ENCODE measurements around the gene OCA2.

OCA2 gene

DNA sequence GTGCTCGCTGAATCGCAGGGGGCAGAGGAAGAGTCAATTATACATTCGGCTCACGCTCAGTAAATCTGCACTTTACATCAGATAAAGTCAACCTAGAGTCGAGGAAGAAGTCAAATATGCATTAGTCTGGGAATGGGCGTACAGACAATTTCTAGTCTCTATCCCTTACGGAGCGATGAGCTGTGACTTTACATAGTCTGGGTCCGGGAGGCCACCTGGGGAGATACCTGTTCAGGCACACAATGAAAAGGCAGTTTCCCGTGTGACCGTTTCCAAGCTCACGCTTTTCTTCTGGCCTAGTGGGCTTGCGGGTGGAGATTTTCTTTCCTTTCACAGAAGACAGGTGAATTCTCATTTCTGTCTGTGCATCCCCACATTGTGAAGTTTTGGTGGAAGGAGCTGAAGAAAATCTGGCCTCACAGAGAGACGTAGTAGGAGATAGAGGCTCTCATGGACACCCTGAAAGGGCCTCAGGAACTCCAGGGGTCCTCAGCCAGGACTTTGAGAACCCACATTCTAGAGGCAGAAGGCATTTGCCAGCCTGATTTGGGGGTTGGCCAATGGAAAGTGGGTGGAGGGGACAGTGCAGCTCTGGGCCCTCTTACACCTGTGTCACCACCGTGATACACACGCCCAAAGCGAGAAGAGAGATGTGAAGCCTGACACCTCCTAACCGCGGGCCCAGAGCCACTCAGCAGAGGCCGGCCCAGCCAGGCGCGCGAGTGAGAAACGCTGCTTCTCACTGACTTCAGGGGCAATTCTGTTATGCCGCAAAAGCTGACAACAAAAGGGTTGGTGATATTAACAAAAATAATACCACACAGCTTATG is 10.7 kb upstream of the OCA2 start:
- Histone ChIP-seq H3K14ac (ENCODE audit: low read length in 2 of 2) (no peak overlapping the region), H3K79me1 (replicated peaks; ENCODE audit: low read length, poor library complexity, severe bottlenecking) (peaks cover 7% of the 10 kb centered on the region), H2AK5ac (ENCODE audit: low read length, severe bottlenecking) (no peak overlapping the region), H3K4me3 (ENCODE audit: insufficient read depth in 1 of 2, low read depth in 1 of 2, low read length in 2 of 2) (no peak overlapping the region), H4K91ac (ENCODE audit: low read length) (no peak overlapping the region), H3K23ac (ENCODE audit: low read length in 2 of 2) (no peak overlapping the region), H2AFZ (ENCODE audit: low read depth, low read length) (no peak overlapping the region), H3K9ac (ENCODE audit: low read length) (no peak overlapping the region), H3K18ac (ENCODE audit: low read depth in 1 of 2, low read length in 2 of 2) (no peak overlapping the region), H3K36me3 (ENCODE audit: control insufficient read depth in 1 of 2, insufficient read depth in 2 of 2, low read depth in 1 of 2, low read length in 2 of 2) (peaks cover 39 to 41% of the 10 kb centered on the region in 2 experiments), H2BK120ac (ENCODE audit: low read depth, low read length) (no peak overlapping the region), H3K27me3 (ENCODE audit: control insufficient read depth in 1 of 2, insufficient read depth in 1 of 2, low read length in 2 of 2) (peaks cover 7 to 22% of the 10 kb centered on the region in 2 experiments), H3K4me1 (ENCODE audit: control insufficient read depth, insufficient read depth, low read depth, low read length) (peaks cover 27% of the 10 kb centered on the region), H3K4ac (ENCODE audit: low read depth in 1 of 2, low read length in 2 of 2) (no peak overlapping the region), H2BK15ac (ENCODE audit: low read depth, poor library complexity, severe bottlenecking) (no peak overlapping the region), H3K27ac (ENCODE audit: low read length, poor library complexity, severe bottlenecking) (no peak overlapping the region), H3K9me3 (ENCODE audit: control insufficient read depth, low read length) (no peaks in the 10 kb centered on the region), H2BK5ac (ENCODE audit: low read depth, low read length, poor library complexity, severe bottlenecking) (no peak overlapping the region), H3K4me2 (ENCODE audit: low read length, poor library complexity, severe bottlenecking) (no peak overlapping the region), H2BK12ac (ENCODE audit: low read length in 2 of 2) (no peak overlapping the region), H4K8ac (ENCODE audit: low read length) (no peak overlapping the region)
- WGBS: 95% methylated on average over 21 of the region's 25 CpGs
- no peak for DNase-seq

DNA sequence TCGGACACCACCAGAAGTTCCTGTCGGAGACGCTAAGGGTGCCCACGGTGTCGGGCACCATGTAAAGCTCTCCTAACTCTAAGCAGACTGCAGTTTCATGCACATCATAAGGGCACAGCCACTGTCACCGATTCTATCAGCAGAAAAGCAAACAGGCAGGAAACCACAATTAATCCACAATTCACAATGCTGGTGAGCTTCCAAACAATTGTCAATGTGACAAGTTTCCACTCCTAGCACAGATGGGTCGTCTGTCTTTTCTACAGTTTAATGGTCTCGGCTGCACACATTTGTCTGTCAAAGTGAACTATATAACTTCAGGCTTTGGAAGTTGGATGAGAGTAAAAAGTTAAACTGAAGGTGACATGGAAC is 8.8 kb upstream of the OCA2 start:
- Histone ChIP-seq H3K4me3 (ENCODE audit: insufficient read depth in 1 of 2, low read depth in 1 of 2, low read length in 2 of 2) (no peak overlapping the region), H2AK5ac (ENCODE audit: low read length, severe bottlenecking) (no peak overlapping the region), H3K27me3 (ENCODE audit: control insufficient read depth in 1 of 2, insufficient read depth in 1 of 2, low read length in 2 of 2) (peaks cover 7 to 33% of the 10 kb centered on the region in 2 experiments), H2BK12ac (ENCODE audit: low read length in 2 of 2) (no peak overlapping the region), H3K14ac (ENCODE audit: low read length in 2 of 2) (no peak overlapping the region), H2AFZ (ENCODE audit: low read depth, low read length) (no peak overlapping the region), H3K79me1 (replicated peaks; ENCODE audit: low read length, poor library complexity, severe bottlenecking) (peaks cover 2% of the 10 kb centered on the region), H3K18ac (ENCODE audit: low read depth in 1 of 2, low read length in 2 of 2) (no peak overlapping the region), H4K91ac (ENCODE audit: low read length) (no peak overlapping the region), H2BK15ac (ENCODE audit: low read depth, poor library complexity, severe bottlenecking) (no peak overlapping the region), H2BK120ac (ENCODE audit: low read depth, low read length) (no peak overlapping the region), H3K27ac (ENCODE audit: low read length, poor library complexity, severe bottlenecking) (no peak overlapping the region), H3K4me2 (ENCODE audit: low read length, poor library complexity, severe bottlenecking) (no peak overlapping the region), H4K8ac (ENCODE audit: low read length) (peak overlapping the region; percentile 47), H3K4ac (ENCODE audit: low read depth in 1 of 2, low read length in 2 of 2) (no peak overlapping the region), H3K23ac (ENCODE audit: low read length in 2 of 2) (no peak overlapping the region), H3K4me1 (ENCODE audit: control insufficient read depth, insufficient read depth, low read depth, low read length) (peaks cover 22% of the 10 kb centered on the region), H3K36me3 (ENCODE audit: control insufficient read depth in 1 of 2, insufficient read depth in 2 of 2, low read depth in 1 of 2, low read length in 2 of 2) (peaks cover 20 to 21% of the 10 kb centered on the region in 2 experiments), H3K9ac (ENCODE audit: low read length) (no peak overlapping the region), H2BK5ac (ENCODE audit: low read depth, low read length, poor library complexity, severe bottlenecking) (no peak overlapping the region), H3K9me3 (ENCODE audit: control insufficient read depth, low read length) (no peaks in the 10 kb centered on the region)
- 61% methylated on average over 8 of the region's 8 CpGs for WGBS
- no peak for DNase-seq

DNA sequence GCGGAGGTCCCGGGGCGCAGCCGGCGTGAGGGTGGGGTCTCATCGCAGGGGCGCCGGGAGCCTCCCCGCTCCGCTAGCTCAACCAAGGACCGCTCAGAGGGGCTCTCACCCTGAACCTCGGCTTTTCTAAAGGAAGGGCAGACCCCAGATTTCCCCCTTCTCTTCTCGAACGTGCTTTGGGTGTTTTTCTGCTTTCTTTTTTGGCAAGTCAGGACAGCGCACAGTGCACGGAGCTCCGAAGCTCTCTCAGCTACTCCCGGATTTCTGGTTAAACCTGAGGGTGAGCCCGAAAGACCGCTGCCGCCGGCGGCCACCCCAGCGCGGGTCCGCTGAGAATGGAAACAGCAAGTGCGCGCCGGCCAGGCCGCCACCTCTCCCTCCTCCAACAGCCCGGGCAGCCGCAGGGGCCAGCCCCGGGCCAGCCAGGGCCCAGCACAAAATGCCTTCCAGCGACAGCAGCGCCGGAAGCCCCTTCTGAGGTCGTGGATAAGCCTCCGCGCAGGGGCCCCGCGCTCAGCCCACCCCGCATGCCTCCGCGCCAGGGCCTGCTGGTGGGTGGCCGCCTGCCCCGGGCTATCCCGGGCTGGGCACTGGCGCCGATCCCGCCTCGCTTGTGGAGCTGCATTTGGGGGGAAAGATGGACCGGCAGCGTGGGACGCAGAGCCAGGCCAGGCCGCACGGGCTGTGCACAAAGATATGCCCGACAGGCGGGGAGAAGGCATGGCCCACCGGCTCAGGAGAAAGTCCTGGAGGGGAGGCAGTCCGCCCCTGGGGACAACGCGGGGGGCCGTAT is 8.2 kb upstream of the OCA2 start:
- WGBS: 11% methylated on average over 62 of the region's 63 CpGs
- H3K4ac ChIP-seq (ENCODE audit: low read depth in 1 of 2, low read length in 2 of 2): no peak overlapping the region

More for the DNA sequence above, 8.2 kb upstream of the OCA2 start:
- Histone ChIP-seq H3K23ac (ENCODE audit: low read length in 2 of 2) (peak overlapping the region in 1 of 2 experiments; percentile 43), H3K27ac (ENCODE audit: low read length, poor library complexity, severe bottlenecking) (no peak overlapping the region), H3K79me1 (replicated peaks; ENCODE audit: low read length, poor library complexity, severe bottlenecking) (peaks cover under 1% of the 10 kb centered on the region), H3K4me2 (ENCODE audit: low read length, poor library complexity, severe bottlenecking) (peak overlapping the region; percentile 93), H2BK15ac (ENCODE audit: low read depth, poor library complexity, severe bottlenecking) (no peak overlapping the region), H3K4me3 (ENCODE audit: insufficient read depth in 1 of 2, low read depth in 1 of 2, low read length in 2 of 2) (peak overlapping the region; percentile 49 to 79), H3K4me1 (ENCODE audit: control insufficient read depth, insufficient read depth, low read depth, low read length) (peaks cover 22% of the 10 kb centered on the region), H2BK120ac (ENCODE audit: low read depth, low read length) (no peak overlapping the region), H2AK5ac (ENCODE audit: low read length, severe bottlenecking) (no peak overlapping the region), H2AFZ (ENCODE audit: low read depth, low read length) (peak overlapping the region; percentile 32), H3K9me3 (ENCODE audit: control insufficient read depth, low read length) (no peaks in the 10 kb centered on the region), H2BK12ac (ENCODE audit: low read length in 2 of 2) (no peak overlapping the region), H2BK5ac (ENCODE audit: low read depth, low read length, poor library complexity, severe bottlenecking) (no peak overlapping the region), H4K91ac (ENCODE audit: low read length) (no peak overlapping the region), H4K8ac (ENCODE audit: low read length) (peak overlapping the region; percentile 47), H3K9ac (ENCODE audit: low read length) (peak overlapping the region; percentile 57), H3K18ac (ENCODE audit: low read depth in 1 of 2, low read length in 2 of 2) (no peak overlapping the region), H3K14ac (ENCODE audit: low read length in 2 of 2) (no peak overlapping the region), H3K36me3 (ENCODE audit: control insufficient read depth in 1 of 2, insufficient read depth in 2 of 2, low read depth in 1 of 2, low read length in 2 of 2) (peaks cover 15 to 16% of the 10 kb centered on the region in 2 experiments), H3K27me3 (ENCODE audit: control insufficient read depth in 1 of 2, insufficient read depth in 1 of 2, low read length in 2 of 2) (peaks cover 10 to 36% of the 10 kb centered on the region in 2 experiments)
- DNase-seq: peak; percentile 37
